ENCODE measurements around the gene DTHD1. TPM values are rescaled to one million over a fixed set of nuclear protein-coding genes. Genes with fewer than 3 reads are reported as not detected.

Gene DTHD1
- total RNA-seq, 1 experiment from 2014 or later = not detected

DNA sequence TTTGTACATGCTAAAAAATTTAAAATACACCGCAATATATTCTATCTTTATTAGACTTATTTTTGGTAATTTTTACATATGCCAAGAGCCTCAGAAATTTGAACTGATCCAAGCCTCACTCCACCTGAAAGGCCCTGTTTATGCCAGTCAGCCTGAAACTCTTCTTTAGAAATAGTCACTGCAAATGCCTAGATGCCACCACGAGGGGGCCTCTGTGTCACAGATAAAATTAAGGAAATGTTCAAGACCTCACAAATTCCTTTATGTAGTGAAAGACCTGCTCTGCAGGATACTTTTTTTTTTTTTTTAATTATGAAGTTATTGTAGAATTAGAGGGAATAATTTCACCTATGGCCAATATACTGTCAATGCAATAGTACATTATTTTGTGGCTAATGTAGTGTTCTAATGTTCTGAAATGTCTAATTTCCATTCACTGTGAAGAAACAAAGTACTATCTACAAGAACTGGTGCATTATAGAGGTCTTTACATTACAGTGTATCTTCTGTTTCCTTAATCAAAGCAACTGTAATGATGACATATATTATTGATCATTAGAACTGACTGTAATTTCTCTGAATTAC is 69.8 kb downstream of the DTHD1 start:
- Histone ChIP-seq H3K9ac (ENCODE audit: low read length) (no peak overlapping the region), H3K9me2 (replicated peaks; ENCODE audit: insufficient read depth, low read length) (no peaks in the 10 kb centered on the region), H3K4me3 (ENCODE audit: low read length) (no peak overlapping the region), H3K4me2 (ENCODE audit: low read depth, low read length, poor library complexity, severe bottlenecking) (no peak overlapping the region), H3K4me1 (ENCODE audit: low read length) (0 out of 2 replicates have a peak, but pooled peaks cover 3% of the 10 kb centered on the region), H2AFZ (ENCODE audit: low read length) (no peak overlapping the region), H3K27ac (ENCODE audit: low read length) (no peak overlapping the region), H3K27me3 (ENCODE audit: low read length) (no peaks in the 10 kb centered on the region), H3K36me3 (ENCODE audit: insufficient read depth, low read length) (no peaks in the 10 kb centered on the region), H3K9me3 (ENCODE audit: low read length) (no peaks in the 10 kb centered on the region), H3K79me2 (ENCODE audit: low read length) (no peaks in the 10 kb centered on the region), H4K20me1 (ENCODE audit: insufficient read depth, low read depth, low read length) (no peaks in the 10 kb centered on the region)
- peak; percentile 78 for DNase-seq

DNA sequence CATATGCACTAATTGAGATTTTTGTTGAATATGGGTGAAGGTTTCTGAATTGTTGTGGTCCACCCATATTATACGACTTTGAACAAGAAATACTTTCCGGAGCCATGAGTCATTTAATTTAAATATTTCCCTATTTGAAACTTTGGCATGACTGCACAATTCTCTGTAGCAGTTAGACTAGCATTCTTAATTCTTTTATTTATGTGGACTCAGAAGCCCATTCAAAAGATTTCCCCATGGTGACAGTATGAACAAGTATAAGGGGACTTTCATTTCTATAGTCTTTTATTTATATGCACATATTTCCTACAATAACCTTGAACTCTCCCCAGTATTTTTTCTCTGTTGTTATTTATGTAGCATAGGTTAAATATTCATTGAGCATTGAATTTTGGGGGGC is 72.6 kb downstream of the DTHD1 start:
- H3K4me1 ChIP-seq (ENCODE audit: low read length) = no peaks in the 10 kb centered on the region
- H3K4me2 ChIP-seq (ENCODE audit: low read depth, low read length, poor library complexity, severe bottlenecking) = no peak overlapping the region
- no peaks in the 10 kb centered on the region for H3K9me2 ChIP-seq (replicated peaks; ENCODE audit: insufficient read depth, low read length)
- no peaks in the 10 kb centered on the region for H4K20me1 ChIP-seq (ENCODE audit: insufficient read depth, low read depth, low read length)
- H3K27me3 ChIP-seq (ENCODE audit: low read length) = no peaks in the 10 kb centered on the region
- no peak overlapping the region for H3K9ac ChIP-seq (ENCODE audit: low read length)
- no peak for DNase-seq
- H3K9me3 ChIP-seq (ENCODE audit: low read length) = no peaks in the 10 kb centered on the region
- no peak overlapping the region for H2AFZ ChIP-seq (ENCODE audit: low read length)
- H3K4me3 ChIP-seq (ENCODE audit: low read length) = no peak overlapping the region
- no peaks in the 10 kb centered on the region for H3K79me2 ChIP-seq (ENCODE audit: low read length)
- no peak overlapping the region for H3K27ac ChIP-seq (ENCODE audit: low read length)
- H3K36me3 ChIP-seq (ENCODE audit: insufficient read depth, low read length) = no peaks in the 10 kb centered on the region

DNA sequence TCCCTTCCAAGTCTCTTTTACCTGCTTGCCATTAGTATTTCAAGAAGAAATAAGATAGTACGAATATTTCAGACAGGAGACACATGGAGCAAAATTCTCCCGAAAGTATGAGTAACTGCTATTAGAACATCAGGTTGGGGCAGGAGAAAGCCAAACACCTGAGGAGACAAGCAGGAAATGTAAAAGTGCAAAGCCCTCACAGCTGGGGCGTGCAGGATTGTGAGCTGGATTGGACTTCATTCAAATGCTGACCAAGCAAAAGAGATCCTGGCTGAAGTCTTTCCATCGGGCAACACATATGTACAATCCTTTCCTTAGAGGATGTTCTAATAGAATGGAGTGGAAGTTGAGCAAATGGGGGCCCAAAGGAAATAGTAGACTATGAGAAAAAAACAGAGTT is 76.8 kb downstream of the DTHD1 start:
- Histone ChIP-seq H3K9ac (ENCODE audit: low read length) (no peak overlapping the region), H3K27ac (ENCODE audit: low read length) (no peak overlapping the region), H4K20me1 (ENCODE audit: insufficient read depth, low read depth, low read length) (no peaks in the 10 kb centered on the region), H3K27me3 (ENCODE audit: low read length) (no peaks in the 10 kb centered on the region), H2AFZ (ENCODE audit: low read length) (no peak overlapping the region), H3K4me2 (ENCODE audit: low read depth, low read length, poor library complexity, severe bottlenecking) (no peak overlapping the region), H3K9me3 (ENCODE audit: low read length) (no peaks in the 10 kb centered on the region), H3K4me3 (ENCODE audit: low read length) (no peak overlapping the region), H3K4me1 (ENCODE audit: low read length) (no peaks in the 10 kb centered on the region), H3K79me2 (ENCODE audit: low read length) (no peaks in the 10 kb centered on the region), H3K9me2 (replicated peaks; ENCODE audit: insufficient read depth, low read length) (no peaks in the 10 kb centered on the region), H3K36me3 (ENCODE audit: insufficient read depth, low read length) (no peaks in the 10 kb centered on the region)
- no peak for DNase-seq

DNA sequence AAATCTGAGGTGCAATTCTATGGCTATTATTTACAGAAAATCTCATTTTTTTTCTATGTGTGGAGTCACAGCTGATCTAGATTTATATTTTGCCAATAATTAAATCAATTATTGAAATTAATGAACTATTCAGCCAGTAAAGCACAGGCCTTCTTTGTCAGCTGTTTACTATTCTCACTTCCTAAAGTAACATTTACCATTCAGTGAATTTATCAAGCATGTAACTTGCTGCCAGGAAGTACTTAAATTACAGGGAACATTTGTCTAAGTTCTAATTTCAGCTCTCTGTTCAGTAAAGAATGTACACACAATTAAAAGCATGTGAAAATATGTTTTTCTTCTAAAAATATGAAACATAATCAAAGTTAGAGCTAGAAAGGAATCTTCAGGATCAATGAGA is 79.3 kb downstream of the DTHD1 start:
- Histone ChIP-seq H3K9ac (ENCODE audit: low read length) (no peak overlapping the region), H3K4me2 (ENCODE audit: low read depth, low read length, poor library complexity, severe bottlenecking) (no peak overlapping the region), H3K79me2 (ENCODE audit: low read length) (no peaks in the 10 kb centered on the region), H3K27me3 (ENCODE audit: low read length) (no peaks in the 10 kb centered on the region), H3K36me3 (ENCODE audit: insufficient read depth, low read length) (no peaks in the 10 kb centered on the region), H3K27ac (ENCODE audit: low read length) (no peak overlapping the region), H3K4me1 (ENCODE audit: low read length) (no peaks in the 10 kb centered on the region), H3K4me3 (ENCODE audit: low read length) (no peak overlapping the region), H2AFZ (ENCODE audit: low read length) (no peak overlapping the region), H4K20me1 (ENCODE audit: insufficient read depth, low read depth, low read length) (no peaks in the 10 kb centered on the region), H3K9me3 (ENCODE audit: low read length) (no peaks in the 10 kb centered on the region), H3K9me2 (replicated peaks; ENCODE audit: insufficient read depth, low read length) (no peaks in the 10 kb centered on the region)
- DNase-seq = no peak

DNA sequence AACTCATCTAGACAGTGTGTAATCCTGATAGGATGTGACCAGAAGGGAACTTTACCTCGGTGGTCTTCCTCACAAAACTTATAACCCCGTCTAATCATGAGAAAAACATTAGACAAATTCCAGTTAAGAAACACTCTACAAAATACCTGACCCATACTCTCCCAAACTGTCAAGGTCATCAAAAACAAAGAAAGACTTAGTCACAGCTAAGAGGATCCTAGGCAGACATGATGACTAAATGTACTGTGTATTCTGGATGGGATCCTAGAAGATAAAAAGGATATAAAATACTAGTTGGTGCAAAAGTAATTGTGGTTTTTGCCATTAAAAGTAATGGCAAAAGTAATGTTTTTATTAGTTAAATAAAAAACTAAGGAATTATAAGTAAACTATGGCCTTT is 81.6 kb downstream of the DTHD1 start:
- H4K20me1 ChIP-seq (ENCODE audit: insufficient read depth, low read depth, low read length) = no peaks in the 10 kb centered on the region
- no peak overlapping the region for H2AFZ ChIP-seq (ENCODE audit: low read length)
- H3K9me2 ChIP-seq (replicated peaks; ENCODE audit: insufficient read depth, low read length) = no peaks in the 10 kb centered on the region; the same call in none of the 2 replicates
- no peaks in the 10 kb centered on the region for H3K27me3 ChIP-seq (ENCODE audit: low read length)
- no peak overlapping the region for H3K27ac ChIP-seq (ENCODE audit: low read length)
- H3K4me2 ChIP-seq (ENCODE audit: low read depth, low read length, poor library complexity, severe bottlenecking) = no peak overlapping the region
- no peaks in the 10 kb centered on the region for H3K9me3 ChIP-seq (ENCODE audit: low read length)
- no peak overlapping the region for H3K4me3 ChIP-seq (ENCODE audit: low read length)
- no peak for DNase-seq
- H3K36me3 ChIP-seq (ENCODE audit: insufficient read depth, low read length) = no peaks in the 10 kb centered on the region
- no peaks in the 10 kb centered on the region for H3K4me1 ChIP-seq (ENCODE audit: low read length)
- no peak overlapping the region for H3K9ac ChIP-seq (ENCODE audit: low read length)
- no peaks in the 10 kb centered on the region for H3K79me2 ChIP-seq (ENCODE audit: low read length)

DNA sequence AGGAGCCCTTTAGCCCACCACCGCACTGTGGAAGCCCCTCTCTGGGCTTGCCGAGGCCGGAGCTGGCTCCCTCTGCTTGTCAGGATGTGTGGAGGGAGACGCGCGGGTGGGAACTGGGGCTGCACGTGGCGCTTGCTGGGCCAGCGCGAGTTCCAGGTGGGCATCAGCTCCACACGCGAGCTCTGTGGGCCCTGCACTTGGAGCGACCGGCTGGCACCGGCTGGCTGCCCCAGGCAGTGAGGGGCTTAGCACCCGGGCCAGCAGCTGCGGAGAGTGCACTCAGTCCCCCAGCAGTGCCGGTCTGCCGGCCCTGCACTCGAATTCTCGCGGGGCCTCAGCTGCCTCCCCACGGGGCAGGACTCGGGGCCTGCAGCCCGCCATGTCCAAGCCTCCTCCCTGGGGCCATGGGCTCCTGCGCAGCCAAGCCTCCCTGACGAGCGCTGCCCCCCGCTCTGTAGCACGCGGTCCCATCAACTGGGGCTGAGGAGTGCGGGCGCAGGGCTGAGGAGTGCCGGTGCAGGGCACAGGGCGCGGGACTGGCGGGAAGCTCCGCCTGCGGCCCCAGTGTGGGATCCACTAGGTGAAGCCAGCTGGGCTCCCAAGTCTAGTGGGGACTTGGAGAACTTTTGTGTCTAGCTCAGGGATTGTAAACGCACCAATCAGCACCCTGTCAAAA is 93.6 kb downstream of the DTHD1 start:
- no peaks in the 10 kb centered on the region for H4K20me1 ChIP-seq (ENCODE audit: insufficient read depth, low read depth, low read length)
- H3K4me3 ChIP-seq (ENCODE audit: low read length) = no peak overlapping the region
- H3K9me3 ChIP-seq (ENCODE audit: low read length) = peaks cover 8% of the 10 kb centered on the region; the same call in 1 of the 2 replicates

DNA sequence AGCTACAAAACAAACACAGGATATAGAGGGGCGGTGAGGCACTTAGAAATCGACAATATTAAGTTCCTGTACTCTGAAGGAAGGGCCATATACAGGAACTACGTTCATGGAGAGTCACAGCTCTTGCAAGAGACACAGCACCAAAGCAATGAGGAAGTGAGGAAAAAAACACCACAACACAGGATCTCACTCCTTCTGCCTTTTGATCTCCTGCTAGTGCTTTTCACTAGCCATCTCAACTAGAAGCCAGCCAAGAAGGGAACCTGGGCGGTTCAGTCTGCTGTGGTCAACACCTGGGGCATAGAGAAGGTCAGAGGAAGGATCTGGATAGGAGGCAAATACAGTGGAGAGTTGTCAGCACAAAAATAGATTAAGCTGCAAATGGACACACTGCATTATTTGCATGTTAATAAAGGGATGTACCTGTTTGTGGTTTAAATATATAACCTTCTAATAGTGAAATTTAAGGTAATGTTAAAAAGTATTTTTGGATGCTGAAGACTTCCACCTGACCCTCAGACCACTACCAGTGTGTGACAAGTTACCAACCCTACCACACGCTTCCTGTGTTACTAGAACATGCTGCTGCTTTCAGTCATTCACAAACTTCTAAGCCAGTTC is 104.6 kb downstream of the DTHD1 start:
- H3K4me2 ChIP-seq (ENCODE audit: low read depth, low read length, poor library complexity, severe bottlenecking) = no peak overlapping the region
- H2AFZ ChIP-seq (ENCODE audit: low read length) = no peak overlapping the region
- H3K9me3 ChIP-seq (ENCODE audit: low read length) = no peaks in the 10 kb centered on the region

More for the DNA sequence above, 93.6 kb downstream of the DTHD1 start:
- no peaks in the 10 kb centered on the region for H3K79me2 ChIP-seq (ENCODE audit: low read length)
- no peak overlapping the region for H3K9ac ChIP-seq (ENCODE audit: low read length)
- H3K4me2 ChIP-seq (ENCODE audit: low read depth, low read length, poor library complexity, severe bottlenecking) = no peak overlapping the region
- H3K27me3 ChIP-seq (ENCODE audit: low read length) = no peaks in the 10 kb centered on the region
- no peak overlapping the region for H3K27ac ChIP-seq (ENCODE audit: low read length)
- H2AFZ ChIP-seq (ENCODE audit: low read length) = no peak overlapping the region
- no peaks in the 10 kb centered on the region for H3K36me3 ChIP-seq (ENCODE audit: insufficient read depth, low read length)
- H3K4me1 ChIP-seq (ENCODE audit: low read length) = no peaks in the 10 kb centered on the region
- no peak for DNase-seq
- H3K9me2 ChIP-seq (replicated peaks; ENCODE audit: insufficient read depth, low read length) = no peaks in the 10 kb centered on the region

DNA sequence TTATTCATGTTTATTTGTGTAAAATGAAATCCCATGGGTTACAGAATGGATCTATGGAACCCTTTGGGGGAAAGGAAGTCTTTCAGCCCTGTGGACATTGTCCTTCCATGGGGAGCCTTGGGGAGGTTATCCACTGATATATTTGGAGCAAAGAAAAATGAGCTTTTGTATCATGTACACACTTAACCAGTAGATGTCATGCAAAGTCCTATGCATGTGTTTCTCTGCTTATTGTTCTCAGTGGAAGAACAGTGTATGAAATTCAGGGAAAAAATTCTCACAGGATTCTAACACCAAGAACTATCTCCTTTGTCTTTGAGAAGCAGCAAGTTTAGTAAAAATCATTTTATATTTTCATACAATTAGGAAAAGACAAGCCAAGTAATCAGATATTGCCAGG is 105.3 kb downstream of the DTHD1 start:
- no peak for DNase-seq
- no peak overlapping the region for H3K9ac ChIP-seq (ENCODE audit: low read length)
- H3K9me2 ChIP-seq (replicated peaks; ENCODE audit: insufficient read depth, low read length) = no peaks in the 10 kb centered on the region
- no peaks in the 10 kb centered on the region for H3K4me1 ChIP-seq (ENCODE audit: low read length)
- H3K4me3 ChIP-seq (ENCODE audit: low read length) = no peak overlapping the region
- H3K27ac ChIP-seq (ENCODE audit: low read length) = no peak overlapping the region
- no peaks in the 10 kb centered on the region for H4K20me1 ChIP-seq (ENCODE audit: insufficient read depth, low read depth, low read length)
- no peak overlapping the region for H2AFZ ChIP-seq (ENCODE audit: low read length)
- H3K27me3 ChIP-seq (ENCODE audit: low read length) = no peaks in the 10 kb centered on the region
- H3K36me3 ChIP-seq (ENCODE audit: insufficient read depth, low read length) = no peaks in the 10 kb centered on the region
- no peaks in the 10 kb centered on the region for H3K79me2 ChIP-seq (ENCODE audit: low read length)
- H3K4me2 ChIP-seq (ENCODE audit: low read depth, low read length, poor library complexity, severe bottlenecking) = no peak overlapping the region
- no peaks in the 10 kb centered on the region for H3K9me3 ChIP-seq (ENCODE audit: low read length)

More for the DNA sequence above, 104.6 kb downstream of the DTHD1 start:
- no peak for DNase-seq
- Histone ChIP-seq H3K4me1 (ENCODE audit: low read length) (no peaks in the 10 kb centered on the region), H3K79me2 (ENCODE audit: low read length) (no peaks in the 10 kb centered on the region), H3K9me2 (replicated peaks; ENCODE audit: insufficient read depth, low read length) (no peaks in the 10 kb centered on the region), H3K27me3 (ENCODE audit: low read length) (no peaks in the 10 kb centered on the region), H4K20me1 (ENCODE audit: insufficient read depth, low read depth, low read length) (no peaks in the 10 kb centered on the region), H3K36me3 (ENCODE audit: insufficient read depth, low read length) (no peaks in the 10 kb centered on the region), H3K27ac (ENCODE audit: low read length) (no peak overlapping the region), H3K9ac (ENCODE audit: low read length) (no peak overlapping the region), H3K4me3 (ENCODE audit: low read length) (no peak overlapping the region)
